A549 treated with ZK216348 at 1 μM for 4 hours (cell line): ENCODE data around the gene MBD3L4. TPM values are rescaled to one million over a fixed set of nuclear protein-coding genes. Genes with fewer than 3 reads are reported as not detected.

ENCODE experiments used
- total RNA-seq: library from RNA; stranded (reverse); fragments of 200-300 nt; extraction: Qiagen RNA extraction; gene quantifications from 5 replicates; pipeline ENCODE4 v1.2.3, GENCODE V29; 2022; ENCODE audit warnings: low read depth

The MBD3L4 gene
- not detected in 5 replicates for total RNA-seq

GRCh38 chr19:7040079-7040478 lies at the start of gene MBD3L4:
Gene MBD3L4, minus strand, starts transcription at chr19:7040179. Its CDS starts 35 bp downstream, at chr19:7040144.

GRCh38 chr19:7069042-7069903 lies 29.3 kb upstream of the MBD3L4 start, which contains the start of gene ZNF557:
Gene ZNF557, plus strand, starts transcription at chr19:7069703. Its CDS starts 5,372 bp downstream, at chr19:7075075.

GRCh38 chr19:7058576-7058975 lies 18.6 kb upstream of the MBD3L4 start, which contains the start of gene MBD3L3:
Gene MBD3L3, minus strand, starts transcription at chr19:7058676. Its CDS starts 71 bp downstream, at chr19:7058605.

GRCh38 chr19:7049021-7049420 lies 9.0 kb upstream of the MBD3L4 start, which contains the start of gene MBD3L2:
Gene MBD3L2, plus strand, starts transcription at chr19:7049321. Its CDS starts 53 bp downstream, at chr19:7049374.

GRCh38 chr19:7030278-7030677 lies 9.7 kb downstream of the MBD3L4 start, which contains the start of gene MBD3L5:
Gene MBD3L5, plus strand, starts transcription at chr19:7030578. Its CDS starts 34 bp downstream, at chr19:7030612.

GRCh38 chr19:7021331-7021730 lies 18.6 kb downstream of the MBD3L4 start, which contains the start of gene MBD3L2B:
Gene MBD3L2B, minus strand, starts transcription at chr19:7021431. Its CDS starts 34 bp downstream, at chr19:7021397.

Other genes starting within 250 kb of the MBD3L4 start
- 5.0 to 6.0 TPM (median 5.4 TPM) in 5 replicates for gene ADGRE1, start 152.6 kb downstream of the MBD3L4 start, total RNA-seq
- gene MBD3L2B, start 18.7 kb downstream of the MBD3L4 start, total RNA-seq: not detected in 5 replicates
- not detected in 5 replicates for gene MBD3L5, start 9.6 kb downstream of the MBD3L4 start, total RNA-seq
- gene MBD3L2, start 9.1 kb upstream of the MBD3L4 start, total RNA-seq: not detected in 5 replicates
- gene MBD3L3, start 18.5 kb upstream of the MBD3L4 start, total RNA-seq: not detected in 5 replicates
- 2.2 to 3.3 TPM (median 3.0 TPM) in 5 replicates for gene ZNF557, start 29.5 kb upstream of the MBD3L4 start, total RNA-seq